ENCODE results near the gene RIMBP2.

RIMBP2 gene

GRCh38 chr12:130375296-130376287, 340.5 kb downstream of the RIMBP2 start:
- DNase-seq (ENCODE audit: low read depth), result no peak
- TF ChIP-seq CTCF (IDR thresholded peaks at IDR 0.05; ENCODE audit: control insufficient read depth, extremely low read depth, insufficient read depth), result no peak

GRCh38 chr12:130374083-130374482, 342.0 kb downstream of the RIMBP2 start:
- no peak overlapping the region for H3K4me3 ChIP-seq (ENCODE audit: low read depth, low read length)
- TF ChIP-seq CTCF (IDR thresholded peaks at IDR 0.05; ENCODE audit: control insufficient read depth, extremely low read depth, insufficient read depth), result no peak
- DNase-seq (ENCODE audit: low read depth), result no peak

More at GRCh38 chr12:130375296-130376287, 340.5 kb downstream of the RIMBP2 start:
- no peak overlapping the region for H3K4me3 ChIP-seq (ENCODE audit: low read depth, low read length)

GRCh38 chr12:130372936-130373335, 343.2 kb downstream of the RIMBP2 start:
- no peak for DNase-seq (ENCODE audit: low read depth)
- H3K4me3 ChIP-seq (ENCODE audit: low read depth, low read length), result no peak overlapping the region
- no peak for TF ChIP-seq CTCF (IDR thresholded peaks at IDR 0.05; ENCODE audit: control insufficient read depth, extremely low read depth, insufficient read depth)

GRCh38 chr12:130371296-130371695, 344.8 kb downstream of the RIMBP2 start:
- DNase-seq (ENCODE audit: low read depth), result no peak
- H3K4me3 ChIP-seq (ENCODE audit: low read depth, low read length), result no peak overlapping the region
- TF ChIP-seq CTCF (IDR thresholded peaks at IDR 0.05; ENCODE audit: control insufficient read depth, extremely low read depth, insufficient read depth), result no peak

- no peak for TF ChIP-seq CTCF (IDR thresholded peaks at IDR 0.05; ENCODE audit: control insufficient read depth, extremely low read depth, insufficient read depth)
- H3K4me3 ChIP-seq (ENCODE audit: low read depth, low read length), result no peak overlapping the region
- DNase-seq (ENCODE audit: low read depth), result no peak
Measured at GRCh38 chr12:130369816-130370215, 346.3 kb downstream of the RIMBP2 start.

- no peak for TF ChIP-seq CTCF (IDR thresholded peaks at IDR 0.05; ENCODE audit: control insufficient read depth, extremely low read depth, insufficient read depth)
- DNase-seq (ENCODE audit: low read depth), result no peak
- H3K4me3 ChIP-seq (ENCODE audit: low read depth, low read length), result no peak overlapping the region
Measured at GRCh38 chr12:130367523-130367922, 348.6 kb downstream of the RIMBP2 start.

Data from LNCaP clone FGC (cell line).